ENCODE results near the gene TMEM234.
"Not testable (repeated sequence)": the region's sequence is repeated elsewhere in the genome, so short reads cannot be mapped to it uniquely, and the experiment has no call there.

The TMEM234 gene

GRCh38 chr1:32221980-32222755 lies at the start of gene TMEM234, which contains the start of gene EIF3I:
Gene TMEM234, minus strand, starts transcription at chr1:32222353. Its CDS starts 31 bp downstream, at chr1:32222322.
Gene EIF3I, plus strand, starts transcription at chr1:32222407. Its CDS starts 35 bp downstream, at chr1:32222442.
- DNase-seq, result peak; percentile 59

GRCh38 chr1:32269744-32270143 lies 47.6 kb upstream of the TMEM234 start:
- DNase-seq, result no peak

- no peak for DNase-seq
Observed at GRCh38 chr1:32266921-32267591, 44.9 kb upstream of the TMEM234 start.

GRCh38 chr1:32265846-32266245 lies 43.7 kb upstream of the TMEM234 start:
- no peak for DNase-seq

- DNase-seq, result no peak
Observed at GRCh38 chr1:32263744-32264143, 41.6 kb upstream of the TMEM234 start.

GRCh38 chr1:32263236-32263593 lies 41.1 kb upstream of the TMEM234 start:
- DNase-seq, result not testable (repeated sequence)

GRCh38 chr1:32257227-32257508 lies 35.0 kb upstream of the TMEM234 start:
- no peak for DNase-seq

GRCh38 chr1:32256473-32257226 lies 34.5 kb upstream of the TMEM234 start:
- no peak for DNase-seq

- no peak for DNase-seq
Observed at GRCh38 chr1:32255072-32256071, 33.2 kb upstream of the TMEM234 start.

GRCh38 chr1:32250893-32251716 lies 29.0 kb upstream of the TMEM234 start, which contains the start of gene LCK:
Gene LCK, plus strand, starts transcription at chr1:32251265. Its CDS starts 23,065 bp downstream, at chr1:32274330.
- no peak for DNase-seq

GRCh38 chr1:32249831-32250525 lies 27.8 kb upstream of the TMEM234 start:
- DNase-seq, result no peak

GRCh38 chr1:32247983-32248889 lies 26.1 kb upstream of the TMEM234 start:
- peak; percentile 26 for DNase-seq

GRCh38 chr1:32247452-32247851 lies 25.3 kb upstream of the TMEM234 start:
- no peak for DNase-seq

GRCh38 chr1:32246888-32247273 lies 24.7 kb upstream of the TMEM234 start, which contains the start of gene FAM167B:
Gene FAM167B, plus strand, starts transcription at chr1:32247222. Its CDS starts 200 bp downstream, at chr1:32247422.
- DNase-seq, result no peak

- DNase-seq, result no peak
Observed at GRCh38 chr1:32242341-32242851, 20.2 kb upstream of the TMEM234 start.

- no peak for DNase-seq
Observed at GRCh38 chr1:32241001-32241763, 19.0 kb upstream of the TMEM234 start.

GRCh38 chr1:32240140-32240951 lies 18.2 kb upstream of the TMEM234 start:
- peak; percentile 47 for DNase-seq

- DNase-seq, result no peak
Observed at GRCh38 chr1:32239790-32240139, 17.6 kb upstream of the TMEM234 start.
